ENCODE measurements around the gene INSC.

Gene INSC

GRCh38 chr11:15139958-15140659 lies 25.4 kb downstream of the INSC start:
- TF ChIP-seq ZNF8 (CRISPR knock-in tag; IDR thresholded peaks at IDR 0.05) (no peak), BACH2 (CRISPR knock-in tag; IDR thresholded peaks at IDR 0.05; ENCODE audit: borderline replicate concordance) (no peak), TCF4 (CRISPR knock-in tag; IDR thresholded peaks at IDR 0.05; ENCODE audit: borderline replicate concordance) (no peak), ZNF70 (CRISPR knock-in tag; IDR thresholded peaks at IDR 0.05) (no peak), GLIS3 (CRISPR knock-in tag; IDR thresholded peaks at IDR 0.05) (no peak), ZNF565 (CRISPR knock-in tag; conservative IDR thresholded peaks at IDR 0.05; ENCODE audit: low read depth) (no peak), RARB (CRISPR knock-in tag; IDR thresholded peaks at IDR 0.05) (no peak), ISL1 (CRISPR knock-in tag; IDR thresholded peaks at IDR 0.05) (no peak), ARNTL (CRISPR knock-in tag; IDR thresholded peaks at IDR 0.05; ENCODE audit: borderline replicate concordance, low read depth) (no peak), ESRRG (CRISPR knock-in tag; IDR thresholded peaks at IDR 0.05) (no peak), OSR1 (CRISPR knock-in tag; IDR thresholded peaks at IDR 0.05) (no peak)
- no peak for ATAC-seq

DNA sequence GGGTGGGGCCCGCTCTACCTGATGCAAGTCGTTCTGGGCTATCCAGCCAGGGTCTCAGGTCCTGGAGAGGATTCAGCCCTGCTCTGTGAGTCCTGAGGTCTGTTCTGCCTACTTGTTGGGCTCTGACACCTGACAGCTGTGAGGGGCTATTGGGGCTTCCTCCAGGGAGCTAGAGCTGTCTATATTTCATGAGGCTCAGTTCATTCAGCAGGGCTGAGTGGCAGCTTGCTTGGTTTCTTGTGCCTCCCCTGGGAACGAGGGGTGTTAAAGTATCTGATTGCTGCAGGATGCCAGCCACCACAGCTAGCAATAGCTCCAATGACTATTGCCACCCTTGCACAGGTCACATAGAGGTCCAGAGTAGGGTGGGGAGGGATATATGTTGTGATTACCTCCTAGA lies 26.7 kb downstream of the INSC start:
- no peak for ATAC-seq
- TF ChIP-seq ZNF8 (CRISPR knock-in tag; IDR thresholded peaks at IDR 0.05): no peak
- no peak for TF ChIP-seq ZNF70 (CRISPR knock-in tag; IDR thresholded peaks at IDR 0.05)
- no peak for TF ChIP-seq ZC3H10 (CRISPR knock-in tag; IDR thresholded peaks at IDR 0.05)
- TF ChIP-seq RARB (CRISPR knock-in tag; IDR thresholded peaks at IDR 0.05): no peak
- no peak for TF ChIP-seq GLIS3 (CRISPR knock-in tag; IDR thresholded peaks at IDR 0.05)
- TF ChIP-seq OSR1 (CRISPR knock-in tag; IDR thresholded peaks at IDR 0.05): no peak
- no peak for TF ChIP-seq BACH2 (CRISPR knock-in tag; IDR thresholded peaks at IDR 0.05; ENCODE audit: borderline replicate concordance)
- no peak for TF ChIP-seq POU6F1 (CRISPR knock-in tag; IDR thresholded peaks at IDR 0.05; ENCODE audit: borderline replicate concordance, low read depth)
- no peak for TF ChIP-seq ISL1 (CRISPR knock-in tag; IDR thresholded peaks at IDR 0.05)

GRCh38 chr11:15142838-15143237 lies 28.1 kb downstream of the INSC start:
- TF ChIP-seq OSR1 (CRISPR knock-in tag; IDR thresholded peaks at IDR 0.05) (no peak), SNAI2 (CRISPR knock-in tag; IDR thresholded peaks at IDR 0.05) (no peak), ZNF565 (CRISPR knock-in tag; conservative IDR thresholded peaks at IDR 0.05; ENCODE audit: low read depth) (no peak), ZC3H10 (CRISPR knock-in tag; IDR thresholded peaks at IDR 0.05) (no peak), ZFP3 (CRISPR knock-in tag; IDR thresholded peaks at IDR 0.05) (no peak), ZFP30 (CRISPR knock-in tag; IDR thresholded peaks at IDR 0.05) (no peak), CREB5 (CRISPR knock-in tag; IDR thresholded peaks at IDR 0.05; ENCODE audit: low read depth) (no peak), ESRRG (CRISPR knock-in tag; IDR thresholded peaks at IDR 0.05) (no peak), RARB (CRISPR knock-in tag; IDR thresholded peaks at IDR 0.05) (no peak), ZNF8 (CRISPR knock-in tag; IDR thresholded peaks at IDR 0.05) (no peak), PATZ1 (CRISPR knock-in tag; IDR thresholded peaks at IDR 0.05; ENCODE audit: borderline replicate concordance) (no peak), ISL1 (CRISPR knock-in tag; IDR thresholded peaks at IDR 0.05) (no peak), ZNF70 (CRISPR knock-in tag; IDR thresholded peaks at IDR 0.05) (no peak)
- TF ChIP-seq, protein P1, sequence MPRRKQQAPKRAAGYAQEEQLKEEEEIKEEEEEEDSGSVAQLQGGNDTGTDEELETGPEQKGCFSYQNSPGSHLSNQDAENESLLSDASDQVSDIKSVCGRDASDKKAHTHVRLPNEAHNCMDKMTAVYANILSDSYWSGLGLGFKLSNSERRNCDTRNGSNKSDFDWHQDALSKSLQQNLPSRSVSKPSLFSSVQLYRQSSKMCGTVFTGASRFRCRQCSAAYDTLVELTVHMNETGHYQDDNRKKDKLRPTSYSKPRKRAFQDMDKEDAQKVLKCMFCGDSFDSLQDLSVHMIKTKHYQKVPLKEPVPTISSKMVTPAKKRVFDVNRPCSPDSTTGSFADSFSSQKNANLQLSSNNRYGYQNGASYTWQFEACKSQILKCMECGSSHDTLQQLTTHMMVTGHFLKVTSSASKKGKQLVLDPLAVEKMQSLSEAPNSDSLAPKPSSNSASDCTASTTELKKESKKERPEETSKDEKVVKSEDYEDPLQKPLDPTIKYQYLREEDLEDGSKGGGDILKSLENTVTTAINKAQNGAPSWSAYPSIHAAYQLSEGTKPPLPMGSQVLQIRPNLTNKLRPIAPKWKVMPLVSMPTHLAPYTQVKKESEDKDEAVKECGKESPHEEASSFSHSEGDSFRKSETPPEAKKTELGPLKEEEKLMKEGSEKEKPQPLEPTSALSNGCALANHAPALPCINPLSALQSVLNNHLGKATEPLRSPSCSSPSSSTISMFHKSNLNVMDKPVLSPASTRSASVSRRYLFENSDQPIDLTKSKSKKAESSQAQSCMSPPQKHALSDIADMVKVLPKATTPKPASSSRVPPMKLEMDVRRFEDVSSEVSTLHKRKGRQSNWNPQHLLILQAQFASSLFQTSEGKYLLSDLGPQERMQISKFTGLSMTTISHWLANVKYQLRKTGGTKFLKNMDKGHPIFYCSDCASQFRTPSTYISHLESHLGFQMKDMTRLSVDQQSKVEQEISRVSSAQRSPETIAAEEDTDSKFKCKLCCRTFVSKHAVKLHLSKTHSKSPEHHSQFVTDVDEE (CRISPR knock-in tag; IDR thresholded peaks at IDR 0.05): no peak
- TF ChIP-seq, protein P2, sequence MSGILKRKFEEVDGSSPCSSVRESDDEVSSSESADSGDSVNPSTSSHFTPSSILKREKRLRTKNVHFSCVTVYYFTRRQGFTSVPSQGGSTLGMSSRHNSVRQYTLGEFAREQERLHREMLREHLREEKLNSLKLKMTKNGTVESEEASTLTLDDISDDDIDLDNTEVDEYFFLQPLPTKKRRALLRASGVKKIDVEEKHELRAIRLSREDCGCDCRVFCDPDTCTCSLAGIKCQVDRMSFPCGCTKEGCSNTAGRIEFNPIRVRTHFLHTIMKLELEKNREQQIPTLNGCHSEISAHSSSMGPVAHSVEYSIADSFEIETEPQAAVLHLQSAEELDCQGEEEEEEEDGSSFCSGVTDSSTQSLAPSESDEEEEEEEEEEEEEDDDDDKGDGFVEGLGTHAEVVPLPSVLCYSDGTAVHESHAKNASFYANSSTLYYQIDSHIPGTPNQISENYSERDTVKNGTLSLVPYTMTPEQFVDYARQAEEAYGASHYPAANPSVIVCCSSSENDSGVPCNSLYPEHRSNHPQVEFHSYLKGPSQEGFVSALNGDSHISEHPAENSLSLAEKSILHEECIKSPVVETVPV (CRISPR knock-in tag; IDR thresholded peaks at IDR 0.05): no peak
- no peak for ATAC-seq
